GM15510 (cell line): ENCODE data around the gene ARMC7.

Experiments
- POLR2A ChIP-seq: IDR thresholded peaks from 3 replicates; pipeline ENCODE4 v1.6.1; 2011; ENCODE audit warnings: borderline replicate concordance; ENCODE audit not compliant: insufficient read length; ENCODE audit errors: extremely low read depth

Gene ARMC7

GRCh38 chr17:75088465-75089417 lies 21.0 kb upstream of the ARMC7 start:
- no peak for TF ChIP-seq POLR2A

GRCh38 chr17:75090871-75091854 lies 18.6 kb upstream of the ARMC7 start:
- TF ChIP-seq POLR2A, result no peak

DNA sequence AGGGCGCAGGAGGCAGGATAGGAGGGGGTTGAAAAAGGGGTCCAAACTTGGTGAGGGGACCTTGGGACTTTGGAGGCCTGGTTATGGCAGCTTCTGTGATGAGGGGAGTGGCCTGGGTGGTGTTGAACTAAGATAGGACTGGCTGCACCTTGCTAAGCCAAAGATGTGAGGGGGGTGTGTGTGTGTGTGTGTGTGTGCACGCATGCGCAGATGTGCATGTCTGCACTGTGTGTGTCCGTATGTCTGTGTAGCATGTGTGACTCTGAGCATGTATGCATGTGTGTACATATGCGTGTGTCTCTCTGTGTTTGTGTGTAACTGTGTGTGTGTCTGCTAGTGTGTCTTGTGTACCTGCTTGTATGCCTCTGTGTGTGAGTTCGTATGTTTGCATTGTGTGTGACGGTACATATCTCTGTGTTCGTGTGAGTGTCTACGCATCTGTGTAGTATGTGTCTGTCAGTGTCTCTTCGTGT lies 17.9 kb upstream of the ARMC7 start:
- TF ChIP-seq POLR2A, result no peak

- no peak for TF ChIP-seq POLR2A
Observed at GRCh38 chr17:75093548-75094158, 16.1 kb upstream of the ARMC7 start.

DNA sequence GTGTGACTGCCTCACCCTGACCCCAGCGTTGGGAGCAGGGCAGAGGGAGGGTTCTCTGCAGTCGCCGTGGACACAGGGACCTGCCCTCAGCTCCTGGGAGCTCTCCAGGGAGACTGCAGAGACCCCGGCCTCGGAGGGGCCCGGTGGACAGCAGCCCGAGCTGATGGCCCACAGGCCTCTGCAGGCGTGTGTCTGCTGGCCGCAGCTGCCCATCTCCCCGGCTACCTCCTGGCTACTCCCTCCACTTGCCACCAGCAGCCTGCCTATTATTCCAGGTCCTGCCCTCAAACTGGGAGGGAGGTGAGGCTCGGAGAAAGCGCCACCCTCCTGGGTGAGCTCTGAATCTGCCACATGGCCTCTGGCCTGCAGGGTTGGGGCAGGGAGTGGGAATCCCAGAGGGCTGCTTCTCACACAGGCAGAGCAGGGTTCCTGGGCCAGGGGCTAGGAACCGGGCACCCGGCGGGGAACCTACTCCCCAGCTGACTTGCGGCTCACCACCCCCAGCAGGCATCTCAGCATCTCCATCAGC lies 14.8 kb upstream of the ARMC7 start:
- no peak for TF ChIP-seq POLR2A

DNA sequence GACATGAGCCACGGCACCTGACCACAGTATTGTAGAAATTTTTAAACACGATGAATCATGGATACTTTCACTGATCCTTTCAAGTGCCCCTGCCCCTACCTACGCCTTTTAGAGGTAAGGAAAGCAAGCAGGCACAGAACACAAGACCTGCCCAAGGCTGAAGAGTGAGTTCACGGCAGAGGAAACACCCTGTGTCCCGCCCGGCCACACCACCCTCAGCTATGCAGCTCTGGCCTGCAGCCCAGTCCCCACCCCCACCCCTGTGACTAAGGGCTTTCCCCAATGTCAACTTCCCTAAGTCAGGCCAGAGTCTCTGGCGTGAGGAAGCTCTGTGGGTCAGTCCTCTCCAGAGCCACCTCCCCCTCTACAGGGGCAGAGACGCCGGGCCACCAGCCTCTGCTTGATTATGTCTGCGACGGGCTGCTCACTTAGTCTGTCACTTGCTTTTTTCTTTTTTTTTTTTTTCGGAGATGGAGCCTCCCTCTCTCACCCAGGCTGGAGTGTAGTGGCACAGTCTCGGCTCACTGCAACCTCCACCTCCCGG lies 13.6 kb upstream of the ARMC7 start:
- no peak for TF ChIP-seq POLR2A

GRCh38 chr17:75097865-75098264 lies 11.9 kb upstream of the ARMC7 start:
- TF ChIP-seq POLR2A, result no peak

GRCh38 chr17:75098861-75099260 lies 10.9 kb upstream of the ARMC7 start:
- no peak for TF ChIP-seq POLR2A

GRCh38 chr17:75099881-75100595 lies 9.7 kb upstream of the ARMC7 start:
- TF ChIP-seq POLR2A, result no peak

GRCh38 chr17:75102385-75102821 lies 7.4 kb upstream of the ARMC7 start:
- no peak for TF ChIP-seq POLR2A

DNA sequence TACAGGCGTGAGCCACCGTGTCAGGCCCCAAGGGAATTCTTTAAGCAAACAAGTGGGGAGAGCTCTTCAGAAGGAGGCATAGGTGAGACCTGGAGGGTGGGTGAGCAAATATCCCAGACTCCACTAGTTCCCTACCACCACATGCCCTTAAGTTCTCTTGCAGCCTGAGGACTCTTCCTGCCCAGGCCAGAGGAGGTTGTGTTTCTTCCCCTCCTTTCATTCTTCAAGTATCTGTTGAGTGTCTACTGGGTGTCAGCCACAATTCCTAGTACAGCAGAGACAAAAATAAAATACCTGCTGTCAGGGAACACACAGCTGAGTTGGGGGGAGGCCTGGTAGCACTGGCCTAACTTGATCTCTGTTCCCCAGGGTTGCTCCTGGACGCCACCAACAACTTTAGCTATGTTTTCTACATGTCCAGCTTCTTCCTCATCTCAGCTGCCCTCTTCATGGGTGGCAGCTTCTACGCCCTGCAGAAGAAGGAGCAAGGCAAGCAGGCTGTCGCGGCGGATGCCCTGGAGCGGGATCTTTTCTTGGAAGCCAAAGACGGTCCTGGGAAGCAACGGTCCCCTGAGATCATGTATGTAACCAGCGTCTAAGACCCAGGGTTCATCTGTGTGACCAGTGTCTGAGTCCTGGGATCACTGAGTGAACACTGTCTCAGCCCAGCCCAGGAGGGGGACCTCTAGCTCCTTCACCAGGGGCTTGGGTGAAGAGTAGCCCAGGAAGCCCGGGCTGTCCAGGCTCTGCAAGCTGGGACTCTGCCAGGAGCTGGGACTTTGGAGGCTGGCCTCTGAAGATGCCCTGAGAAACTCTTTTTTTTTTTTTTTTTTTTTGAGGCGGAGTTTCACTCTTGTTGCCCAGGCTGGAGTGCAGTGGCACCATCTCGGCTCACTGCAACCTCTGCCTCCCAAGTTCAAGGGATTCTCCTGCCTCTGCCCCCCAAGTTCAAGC lies 5.9 kb upstream of the ARMC7 start:
- TF ChIP-seq POLR2A, result no peak
